Measurements from ENCODE around the gene IQCM.

Gene IQCM

GRCh38 chr4:149719806-149720205 lies 95.8 kb downstream of the IQCM start:
- TF ChIP-seq SPI1 (IDR thresholded peaks at IDR 0.05; ENCODE audit: low read depth, low read length) (peak; percentile 67), POLR2A (IDR thresholded peaks at IDR 0.05; ENCODE audit: low read depth, low read length) (no peak), TAF1 (IDR thresholded peaks at IDR 0.05; ENCODE audit: low read depth, low read length) (no peak)
- FAIRE-seq (no peak), DNase-seq (ENCODE audit: insufficient read length, low spot score) (no peak)

- DNase-seq (ENCODE audit: insufficient read length, low spot score): no peak
- TF ChIP-seq SPI1 (IDR thresholded peaks at IDR 0.05; ENCODE audit: low read depth, low read length): no peak
- TF ChIP-seq PAX5 (IDR thresholded peaks at IDR 0.05; ENCODE audit: insufficient read depth, low read length, severe bottlenecking): no peak
- no peak for TF ChIP-seq TAF1 (IDR thresholded peaks at IDR 0.05; ENCODE audit: low read depth, low read length)
- TF ChIP-seq POLR2AphosphoS5 (IDR thresholded peaks at IDR 0.05; ENCODE audit: low read depth, low read length): no peak
- no peak for TF ChIP-seq POLR2A (IDR thresholded peaks at IDR 0.05; ENCODE audit: low read depth, low read length)
- no peak for TF ChIP-seq POU2F2 (IDR thresholded peaks at IDR 0.05; ENCODE audit: low read depth, low read length)
- FAIRE-seq: no peak
Measured at GRCh38 chr4:149719357-149719756, 96.3 kb downstream of the IQCM start.

GRCh38 chr4:149718500-149718899 lies 97.1 kb downstream of the IQCM start:
- no peak for TF ChIP-seq POLR2AphosphoS5 (IDR thresholded peaks at IDR 0.05; ENCODE audit: low read depth, low read length)
- TF ChIP-seq SPI1 (IDR thresholded peaks at IDR 0.05; ENCODE audit: low read depth, low read length): no peak
- no peak for TF ChIP-seq TAF1 (IDR thresholded peaks at IDR 0.05; ENCODE audit: low read depth, low read length)
- TF ChIP-seq PAX5 (IDR thresholded peaks at IDR 0.05; ENCODE audit: insufficient read depth, low read length, severe bottlenecking): no peak
- TF ChIP-seq POLR2A (IDR thresholded peaks at IDR 0.05; ENCODE audit: low read depth, low read length): no peak
- TF ChIP-seq POU2F2 (IDR thresholded peaks at IDR 0.05; ENCODE audit: low read depth, low read length): no peak
- no peak for DNase-seq (ENCODE audit: insufficient read length, low spot score)
- FAIRE-seq: no peak

GRCh38 chr4:149716728-149717127 lies 98.9 kb downstream of the IQCM start:
- no peak for FAIRE-seq
- TF ChIP-seq SPI1 (IDR thresholded peaks at IDR 0.05; ENCODE audit: low read depth, low read length) (no peak), POLR2AphosphoS5 (IDR thresholded peaks at IDR 0.05; ENCODE audit: low read depth, low read length) (no peak), PAX5 (IDR thresholded peaks at IDR 0.05; ENCODE audit: insufficient read depth, low read length, severe bottlenecking) (no peak), POLR2A (IDR thresholded peaks at IDR 0.05; ENCODE audit: low read depth, low read length) (no peak), POU2F2 (IDR thresholded peaks at IDR 0.05; ENCODE audit: low read depth, low read length) (no peak), TAF1 (IDR thresholded peaks at IDR 0.05; ENCODE audit: low read depth, low read length) (no peak)
- DNase-seq (ENCODE audit: insufficient read length, low spot score): no peak

GRCh38 chr4:149715822-149716585 lies 99.6 kb downstream of the IQCM start:
- TF ChIP-seq POU2F2 (IDR thresholded peaks at IDR 0.05; ENCODE audit: low read depth, low read length) (no peak), POLR2A (IDR thresholded peaks at IDR 0.05; ENCODE audit: low read depth, low read length) (no peak)
- DNase-seq (ENCODE audit: insufficient read length, low spot score) (no peak), FAIRE-seq (no peak)

- no peak for TF ChIP-seq POLR2AphosphoS5 (IDR thresholded peaks at IDR 0.05; ENCODE audit: low read depth, low read length)
- no peak for TF ChIP-seq SPI1 (IDR thresholded peaks at IDR 0.05; ENCODE audit: low read depth, low read length)
- no peak for TF ChIP-seq POU2F2 (IDR thresholded peaks at IDR 0.05; ENCODE audit: low read depth, low read length)
- no peak for TF ChIP-seq TAF1 (IDR thresholded peaks at IDR 0.05; ENCODE audit: low read depth, low read length)
- TF ChIP-seq PAX5 (IDR thresholded peaks at IDR 0.05; ENCODE audit: insufficient read depth, low read length, severe bottlenecking): no peak
- TF ChIP-seq POLR2A (IDR thresholded peaks at IDR 0.05; ENCODE audit: low read depth, low read length): no peak
- DNase-seq (ENCODE audit: insufficient read length, low spot score) (no peak), FAIRE-seq (no peak)
Measured at GRCh38 chr4:149713031-149713430, 102.6 kb downstream of the IQCM start.

GRCh38 chr4:149711593-149712365 lies 103.9 kb downstream of the IQCM start:
- DNase-seq (ENCODE audit: insufficient read length, low spot score): no peak
- TF ChIP-seq POLR2A (IDR thresholded peaks at IDR 0.05; ENCODE audit: low read depth, low read length): no peak
- no peak for TF ChIP-seq POU2F2 (IDR thresholded peaks at IDR 0.05; ENCODE audit: low read depth, low read length)
- no peak for TF ChIP-seq POLR2AphosphoS5 (IDR thresholded peaks at IDR 0.05; ENCODE audit: low read depth, low read length)
- TF ChIP-seq PAX5 (IDR thresholded peaks at IDR 0.05; ENCODE audit: insufficient read depth, low read length, severe bottlenecking): no peak
- TF ChIP-seq TAF1 (IDR thresholded peaks at IDR 0.05; ENCODE audit: low read depth, low read length): no peak
- TF ChIP-seq SPI1 (IDR thresholded peaks at IDR 0.05; ENCODE audit: low read depth, low read length): no peak
- FAIRE-seq: no peak

GRCh38 chr4:149709640-149710039 lies 106.0 kb downstream of the IQCM start:
- DNase-seq (ENCODE audit: insufficient read length, low spot score) (no peak), FAIRE-seq (no peak)
- TF ChIP-seq POU2F2 (IDR thresholded peaks at IDR 0.05; ENCODE audit: low read depth, low read length): no peak
- no peak for TF ChIP-seq POLR2AphosphoS5 (IDR thresholded peaks at IDR 0.05; ENCODE audit: low read depth, low read length)
- no peak for TF ChIP-seq TAF1 (IDR thresholded peaks at IDR 0.05; ENCODE audit: low read depth, low read length)
- no peak for TF ChIP-seq PAX5 (IDR thresholded peaks at IDR 0.05; ENCODE audit: insufficient read depth, low read length, severe bottlenecking)
- no peak for TF ChIP-seq POLR2A (IDR thresholded peaks at IDR 0.05; ENCODE audit: low read depth, low read length)
- TF ChIP-seq SPI1 (IDR thresholded peaks at IDR 0.05; ENCODE audit: low read depth, low read length): no peak

GRCh38 chr4:149708513-149709130 lies 107.0 kb downstream of the IQCM start:
- DNase-seq (ENCODE audit: insufficient read length, low spot score) (no peak), FAIRE-seq (no peak)
- TF ChIP-seq TAF1 (IDR thresholded peaks at IDR 0.05; ENCODE audit: low read depth, low read length) (no peak), PAX5 (IDR thresholded peaks at IDR 0.05; ENCODE audit: insufficient read depth, low read length, severe bottlenecking) (no peak), SPI1 (IDR thresholded peaks at IDR 0.05; ENCODE audit: low read depth, low read length) (no peak), POU2F2 (IDR thresholded peaks at IDR 0.05; ENCODE audit: low read depth, low read length) (no peak), POLR2A (IDR thresholded peaks at IDR 0.05; ENCODE audit: low read depth, low read length) (no peak), POLR2AphosphoS5 (IDR thresholded peaks at IDR 0.05; ENCODE audit: low read depth, low read length) (no peak)
